Heart left ventricle (tissue), 13 donors: ENCODE measurements around the gene IMMP2L.

Experiments used
- CTCF ChIP-seq, 12 donors: fragments of 200-600 bp; sonication (generic) in 4 of 12; IDR thresholded peaks; one replicate each; pipeline versions ENCODE4 v1.5.0 to v1.8.0; 2018 to 2022; ENCODE audit warnings: antibody characterized with exemption in 12 of 12, mild to moderate bottlenecking in 5 of 12
- POLR2A ChIP-seq, 2 donors: fragments of 450-650 bp; IDR thresholded peaks; one replicate each; pipeline ENCODE4 v1.6.1; 2017; ENCODE audit warnings: antibody characterized with exemption in 2 of 2, mild to moderate bottlenecking in 2 of 2, moderate library complexity in 2 of 2
- donor health status: ischemic (EF 13 %, LVEDD 7.1; RV severe dilation, severe dysfunction).
- donor health status: DM: no; HTN: yes; CAD: no.
- donor health status: DM: no; HTN: no; CAD: no.
- donor health status: ischemic (EF 25% LVEDD 6.9; RV normal size, moderate dysfunction).
- donor health status: ischemic (EF 25% LVEDD 5.7; RV mildly dilated, moderate dysfunction).
- donor health status: ischemic (EF 35%, LVEDD 5.7; RV mildly dilated, moderate dysfunction).
- donor health status: nonischemic (EF 11% LVEDD 7.7; RV severe dilation, severe dysfunction).
- donor health status: DM: yes; HTN: yes; CAD: no.
- donor health status: PGD.
- donor health status: ischemic (EF 29% LVEDD 5.4; RV normal size, mild dysfunction).
- donor health status: nonischemic (EF 23%, LVEDD 6.1; RV moderate dilation, normal function).

GRCh38 chr7:111027396-111027795 is 534.9 kb downstream of the IMMP2L start:
- TF ChIP-seq CTCF (IDR thresholded peaks at IDR 0.05) = no peak
- no peak for TF ChIP-seq POLR2A (IDR thresholded peaks at IDR 0.05)
